GM23338 (cell line): ENCODE measurements around the gene CACNA2D2. TPM values are rescaled to one million over a fixed set of nuclear protein-coding genes. Genes with fewer than 3 reads are reported as not detected.
A peak's percentile ranks its signal among the peaks of the same experiment; 100 is the strongest.

ENCODE experiments used
- ATAC-seq: fragments of 200-7000 bp; cut with Tn5 transposase; 3 replicates; pipeline ENCODE4 v1.9.1; 2020
- DNase-seq: peaks from one replicate; pipeline ENCODE4 v3.0.0-alpha.2; 2015; ENCODE audit warnings: low spot score
- H2AFZ ChIP-seq: fragments of 200-600 bp; sonication (generic); 2 replicates; pipeline ENCODE4 v1.8.0; 2016; ENCODE audit warnings: antibody characterized with exemption, mild to moderate bottlenecking, moderate library complexity
- H3F3A ChIP-seq: fragments of 200-600 bp; sonication (generic); replicated peaks from 2 replicates; pipeline ENCODE4 v1.8.0; 2017; ENCODE audit warnings: antibody characterized with exemption, mixed run types, low read depth
- H3K27ac ChIP-seq: fragments of 200-600 bp; sonication (generic); 2 replicates; pipeline ENCODE4 v1.6.1; 2016; ENCODE audit warnings: low read depth
- H3K27me3 ChIP-seq: fragments of 200-600 bp; sonication (generic); 2 replicates; pipeline ENCODE4 v1.8.0; 2016; ENCODE audit warnings: mild to moderate bottlenecking, mixed run types, moderate library complexity; ENCODE audit not compliant: insufficient read depth
- H3K36me3 ChIP-seq: fragments of 200-600 bp; sonication (generic); 2 replicates; pipeline ENCODE4 v1.8.0; 2016; ENCODE audit warnings: mild to moderate bottlenecking; ENCODE audit not compliant: insufficient read depth
- H3K4me1 ChIP-seq: fragments of 200-600 bp; sonication (generic); 2 replicates; pipeline ENCODE4 v1.8.0; 2016; ENCODE audit warnings: mild to moderate bottlenecking, moderate library complexity; ENCODE audit not compliant: insufficient read depth
- H3K4me2 ChIP-seq: fragments of 200-600 bp; sonication (generic); 2 replicates; pipeline ENCODE4 v1.7.1; 2017; ENCODE audit warnings: mixed run types
- H3K4me3 ChIP-seq: fragments of 200-600 bp; sonication (generic); 2 replicates; pipeline ENCODE4 v1.6.1; 2016; ENCODE audit warnings: mixed run types
- H3K79me2 ChIP-seq: fragments of 200-600 bp; sonication (generic); replicated peaks from 2 replicates; pipeline ENCODE4 v1.8.0; 2017; ENCODE audit warnings: mild to moderate bottlenecking; ENCODE audit not compliant: insufficient read depth
- H3K9me2 ChIP-seq: fragments of 200-600 bp; sonication (generic); 2 replicates; pipeline ENCODE4 v1.8.0; 2017; ENCODE audit not compliant: insufficient read depth
- H4K20me1 ChIP-seq: fragments of 200-600 bp; sonication (generic); replicated peaks from 2 replicates; pipeline ENCODE4 v1.8.0; 2017; ENCODE audit warnings: mild to moderate bottlenecking; ENCODE audit not compliant: insufficient read depth
- H3K27ac Mint-ChIP-seq: 2 replicates; pipeline ENCODE4 v1.8.0; 2020; ENCODE audit warnings: inconsistent platforms, mild to moderate bottlenecking, moderate library complexity, mixed read lengths
- H3K27me3 Mint-ChIP-seq: 3 replicates; pipeline ENCODE4 v1.8.0; 2022; ENCODE audit warnings: low read depth, mild to moderate bottlenecking, moderate library complexity, mixed read lengths, inconsistent platforms; ENCODE audit not compliant: insufficient read depth, poor library complexity
- H3K36me3 Mint-ChIP-seq: 3 replicates; pipeline ENCODE4 v1.8.0; 2021; ENCODE audit warnings: low read depth, mild to moderate bottlenecking, inconsistent platforms, moderate library complexity, mixed read lengths
- H3K4me1 Mint-ChIP-seq: 3 replicates; pipeline ENCODE4 v1.8.0; 2020; ENCODE audit warnings: mild to moderate bottlenecking, inconsistent platforms, mixed read lengths
- H3K4me3 Mint-ChIP-seq: 3 replicates; pipeline ENCODE4 v1.8.0; 2021; ENCODE audit warnings: moderate library complexity, mild to moderate bottlenecking, inconsistent platforms, mixed read lengths
- H3K9me3 Mint-ChIP-seq: 3 replicates; pipeline ENCODE4 v1.8.0; 2020; ENCODE audit warnings: moderate library complexity, mild to moderate bottlenecking, inconsistent platforms, mixed read lengths
- POLR2AphosphoS5 ChIP-seq: IDR thresholded peaks from 2 replicates; pipeline ENCODE4 v1.6.1; 2016; ENCODE audit warnings: antibody characterized with exemption, low read depth
- STAT1 ChIP-seq: IDR thresholded peaks from one replicate; pipeline ENCODE4 v1.6.1; 2016; ENCODE audit warnings: antibody characterized with exemption; ENCODE audit not compliant: unreplicated experiment
- ZNF114 ChIP-seq: fragments of 250-450 bp; sonication (Bioruptor Pico); IDR thresholded peaks from 2 replicates; pipeline ENCODE4 v1.5.0; 2020; ENCODE audit warnings: mild to moderate bottlenecking, moderate library complexity
- polyA plus RNA-seq: library from polyadenylated mRNA; unstranded; fragments of >200 nt; fragmentation: Nextera tagmentation; extraction: Ambion mirVana; gene quantifications from 2 replicates; pipeline ENCODE4 v1.2.1, GENCODE V29; 2016
- total RNA-seq: library from RNA; depleted of rRNA; stranded (reverse); fragments of >200 nt; shearing (Covaris generic); gene quantifications from 2 replicates; pipeline ENCODE4 v1.2.3, GENCODE V29; 2014
- TF ChIP-seq, protein P1 (sequence below): fragments of 250-450 bp; sonication (Bioruptor Pico); IDR thresholded peaks from 2 replicates; pipeline ENCODE4 v1.5.0; 2020; ENCODE audit warnings: mild to moderate bottlenecking, moderate library complexity
- TF ChIP-seq, protein P2 (sequence below): IDR thresholded peaks from 2 replicates; pipeline ENCODE4 v1.6.1; 2016; ENCODE audit warnings: antibody characterized with exemption
- TF ChIP-seq, protein P3 (sequence below), 2 experiments: fragments of 200-600 bp in 1 of 2; sonication (generic) in 1 of 2; conservative IDR thresholded peaks; 2 replicates each; pipeline versions ENCODE4 v1.5.1 to v1.6.1; 2016 to 2017; ENCODE audit warnings: antibody characterized with exemption in 2 of 2, low read depth in 2 of 2, mild to moderate bottlenecking in 2 of 2, moderate library complexity in 1 of 2
- TF ChIP-seq, protein P4 (sequence below): IDR thresholded peaks from one replicate; pipeline ENCODE4 v1.6.1; 2018; ENCODE audit warnings: antibody characterized with exemption; ENCODE audit not compliant: unreplicated experiment

CACNA2D2 gene
- total and polyA plus RNA-seq, 2 experiments from 2014 or later = 4.7 to 11.4 TPM

DNA sequence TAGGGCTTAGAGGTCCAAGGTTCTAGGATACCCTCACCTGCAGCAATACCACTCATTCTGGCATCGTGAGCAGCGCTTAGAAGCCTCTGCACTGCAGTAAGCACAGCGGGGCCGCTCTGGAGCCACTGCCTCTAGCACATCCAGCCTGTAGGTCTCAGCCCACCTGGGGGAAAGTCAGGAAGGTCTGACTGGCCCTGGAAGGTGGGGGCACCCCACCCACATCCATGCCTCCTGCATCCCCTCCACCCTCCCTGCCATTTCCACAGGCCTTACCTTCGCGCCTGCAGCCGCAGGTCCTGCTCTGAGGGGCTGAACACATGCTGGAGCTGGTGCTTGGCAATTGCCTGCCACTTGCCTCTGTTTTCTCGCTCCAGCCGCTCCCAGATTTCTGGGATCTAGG lies 161.9 kb downstream of the CACNA2D2 start:
- H3K9me2 ChIP-seq = no peaks in the 10 kb centered on the region
- TF ChIP-seq, protein P1, sequence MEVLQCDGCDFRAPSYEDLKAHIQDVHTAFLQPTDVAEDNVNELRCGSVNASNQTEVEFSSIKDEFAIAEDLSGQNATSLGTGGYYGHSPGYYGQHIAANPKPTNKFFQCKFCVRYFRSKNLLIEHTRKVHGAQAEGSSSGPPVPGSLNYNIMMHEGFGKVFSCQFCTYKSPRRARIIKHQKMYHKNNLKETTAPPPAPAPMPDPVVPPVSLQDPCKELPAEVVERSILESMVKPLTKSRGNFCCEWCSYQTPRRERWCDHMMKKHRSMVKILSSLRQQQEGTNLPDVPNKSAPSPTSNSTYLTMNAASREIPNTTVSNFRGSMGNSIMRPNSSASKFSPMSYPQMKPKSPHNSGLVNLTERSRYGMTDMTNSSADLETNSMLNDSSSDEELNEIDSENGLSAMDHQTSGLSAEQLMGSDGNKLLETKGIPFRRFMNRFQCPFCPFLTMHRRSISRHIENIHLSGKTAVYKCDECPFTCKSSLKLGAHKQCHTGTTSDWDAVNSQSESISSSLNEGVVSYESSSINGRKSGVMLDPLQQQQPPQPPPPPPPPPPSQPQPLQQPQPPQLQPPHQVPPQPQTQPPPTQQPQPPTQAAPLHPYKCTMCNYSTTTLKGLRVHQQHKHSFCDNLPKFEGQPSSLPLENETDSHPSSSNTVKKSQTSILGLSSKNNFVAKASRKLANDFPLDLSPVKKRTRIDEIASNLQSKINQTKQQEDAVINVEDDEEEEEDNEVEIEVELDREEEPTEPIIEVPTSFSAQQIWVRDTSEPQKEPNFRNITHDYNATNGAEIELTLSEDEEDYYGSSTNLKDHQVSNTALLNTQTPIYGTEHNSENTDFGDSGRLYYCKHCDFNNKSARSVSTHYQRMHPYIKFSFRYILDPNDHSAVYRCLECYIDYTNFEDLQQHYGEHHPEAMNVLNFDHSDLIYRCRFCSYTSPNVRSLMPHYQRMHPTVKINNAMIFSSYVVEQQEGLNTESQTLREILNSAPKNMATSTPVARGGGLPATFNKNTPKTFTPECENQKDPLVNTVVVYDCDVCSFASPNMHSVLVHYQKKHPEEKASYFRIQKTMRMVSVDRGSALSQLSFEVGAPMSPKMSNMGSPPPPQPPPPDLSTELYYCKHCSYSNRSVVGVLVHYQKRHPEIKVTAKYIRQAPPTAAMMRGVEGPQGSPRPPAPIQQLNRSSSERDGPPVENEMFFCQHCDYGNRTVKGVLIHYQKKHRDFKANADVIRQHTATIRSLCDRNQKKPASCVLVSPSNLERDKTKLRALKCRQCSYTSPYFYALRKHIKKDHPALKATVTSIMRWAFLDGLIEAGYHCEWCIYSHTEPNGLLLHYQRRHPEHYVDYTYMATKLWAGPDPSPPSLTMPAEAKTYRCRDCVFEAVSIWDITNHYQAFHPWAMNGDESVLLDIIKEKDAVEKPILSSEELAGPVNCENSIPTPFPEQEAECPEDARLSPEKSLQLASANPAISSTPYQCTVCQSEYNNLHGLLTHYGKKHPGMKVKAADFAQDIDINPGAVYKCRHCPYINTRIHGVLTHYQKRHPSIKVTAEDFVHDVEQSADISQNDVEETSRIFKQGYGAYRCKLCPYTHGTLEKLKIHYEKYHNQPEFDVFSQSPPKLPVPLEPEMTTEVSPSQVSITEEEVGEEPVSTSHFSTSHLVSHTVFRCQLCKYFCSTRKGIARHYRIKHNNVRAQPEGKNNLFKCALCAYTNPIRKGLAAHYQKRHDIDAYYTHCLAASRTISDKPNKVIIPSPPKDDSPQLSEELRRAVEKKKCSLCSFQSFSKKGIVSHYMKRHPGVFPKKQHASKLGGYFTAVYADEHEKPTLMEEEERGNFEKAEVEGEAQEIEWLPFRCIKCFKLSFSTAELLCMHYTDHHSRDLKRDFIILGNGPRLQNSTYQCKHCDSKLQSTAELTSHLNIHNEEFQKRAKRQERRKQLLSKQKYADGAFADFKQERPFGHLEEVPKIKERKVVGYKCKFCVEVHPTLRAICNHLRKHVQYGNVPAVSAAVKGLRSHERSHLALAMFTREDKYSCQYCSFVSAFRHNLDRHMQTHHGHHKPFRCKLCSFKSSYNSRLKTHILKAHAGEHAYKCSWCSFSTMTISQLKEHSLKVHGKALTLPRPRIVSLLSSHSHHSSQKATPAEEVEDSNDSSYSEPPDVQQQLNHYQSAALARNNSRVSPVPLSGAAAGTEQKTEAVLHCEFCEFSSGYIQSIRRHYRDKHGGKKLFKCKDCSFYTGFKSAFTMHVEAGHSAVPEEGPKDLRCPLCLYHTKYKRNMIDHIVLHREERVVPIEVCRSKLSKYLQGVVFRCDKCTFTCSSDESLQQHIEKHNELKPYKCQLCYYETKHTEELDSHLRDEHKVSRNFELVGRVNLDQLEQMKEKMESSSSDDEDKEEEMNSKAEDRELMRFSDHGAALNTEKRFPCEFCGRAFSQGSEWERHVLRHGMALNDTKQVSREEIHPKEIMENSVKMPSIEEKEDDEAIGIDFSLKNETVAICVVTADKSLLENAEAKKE (CRISPR knock-in tag) = no peak
- TF ChIP-seq POLR2AphosphoS5 (no peak), ZNF114 (CRISPR knock-in tag) (no peak), STAT1 (no peak)
- TF ChIP-seq, protein P2, sequence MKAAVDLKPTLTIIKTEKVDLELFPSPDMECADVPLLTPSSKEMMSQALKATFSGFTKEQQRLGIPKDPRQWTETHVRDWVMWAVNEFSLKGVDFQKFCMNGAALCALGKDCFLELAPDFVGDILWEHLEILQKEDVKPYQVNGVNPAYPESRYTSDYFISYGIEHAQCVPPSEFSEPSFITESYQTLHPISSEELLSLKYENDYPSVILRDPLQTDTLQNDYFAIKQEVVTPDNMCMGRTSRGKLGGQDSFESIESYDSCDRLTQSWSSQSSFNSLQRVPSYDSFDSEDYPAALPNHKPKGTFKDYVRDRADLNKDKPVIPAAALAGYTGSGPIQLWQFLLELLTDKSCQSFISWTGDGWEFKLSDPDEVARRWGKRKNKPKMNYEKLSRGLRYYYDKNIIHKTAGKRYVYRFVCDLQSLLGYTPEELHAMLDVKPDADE = no peak
- TF ChIP-seq, protein P3, sequence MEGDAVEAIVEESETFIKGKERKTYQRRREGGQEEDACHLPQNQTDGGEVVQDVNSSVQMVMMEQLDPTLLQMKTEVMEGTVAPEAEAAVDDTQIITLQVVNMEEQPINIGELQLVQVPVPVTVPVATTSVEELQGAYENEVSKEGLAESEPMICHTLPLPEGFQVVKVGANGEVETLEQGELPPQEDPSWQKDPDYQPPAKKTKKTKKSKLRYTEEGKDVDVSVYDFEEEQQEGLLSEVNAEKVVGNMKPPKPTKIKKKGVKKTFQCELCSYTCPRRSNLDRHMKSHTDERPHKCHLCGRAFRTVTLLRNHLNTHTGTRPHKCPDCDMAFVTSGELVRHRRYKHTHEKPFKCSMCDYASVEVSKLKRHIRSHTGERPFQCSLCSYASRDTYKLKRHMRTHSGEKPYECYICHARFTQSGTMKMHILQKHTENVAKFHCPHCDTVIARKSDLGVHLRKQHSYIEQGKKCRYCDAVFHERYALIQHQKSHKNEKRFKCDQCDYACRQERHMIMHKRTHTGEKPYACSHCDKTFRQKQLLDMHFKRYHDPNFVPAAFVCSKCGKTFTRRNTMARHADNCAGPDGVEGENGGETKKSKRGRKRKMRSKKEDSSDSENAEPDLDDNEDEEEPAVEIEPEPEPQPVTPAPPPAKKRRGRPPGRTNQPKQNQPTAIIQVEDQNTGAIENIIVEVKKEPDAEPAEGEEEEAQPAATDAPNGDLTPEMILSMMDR (conservative IDR thresholded peaks at IDR 0.05; ENCODE audit: low read depth in 2 of 2) = no peak
- TF ChIP-seq, protein P4, sequence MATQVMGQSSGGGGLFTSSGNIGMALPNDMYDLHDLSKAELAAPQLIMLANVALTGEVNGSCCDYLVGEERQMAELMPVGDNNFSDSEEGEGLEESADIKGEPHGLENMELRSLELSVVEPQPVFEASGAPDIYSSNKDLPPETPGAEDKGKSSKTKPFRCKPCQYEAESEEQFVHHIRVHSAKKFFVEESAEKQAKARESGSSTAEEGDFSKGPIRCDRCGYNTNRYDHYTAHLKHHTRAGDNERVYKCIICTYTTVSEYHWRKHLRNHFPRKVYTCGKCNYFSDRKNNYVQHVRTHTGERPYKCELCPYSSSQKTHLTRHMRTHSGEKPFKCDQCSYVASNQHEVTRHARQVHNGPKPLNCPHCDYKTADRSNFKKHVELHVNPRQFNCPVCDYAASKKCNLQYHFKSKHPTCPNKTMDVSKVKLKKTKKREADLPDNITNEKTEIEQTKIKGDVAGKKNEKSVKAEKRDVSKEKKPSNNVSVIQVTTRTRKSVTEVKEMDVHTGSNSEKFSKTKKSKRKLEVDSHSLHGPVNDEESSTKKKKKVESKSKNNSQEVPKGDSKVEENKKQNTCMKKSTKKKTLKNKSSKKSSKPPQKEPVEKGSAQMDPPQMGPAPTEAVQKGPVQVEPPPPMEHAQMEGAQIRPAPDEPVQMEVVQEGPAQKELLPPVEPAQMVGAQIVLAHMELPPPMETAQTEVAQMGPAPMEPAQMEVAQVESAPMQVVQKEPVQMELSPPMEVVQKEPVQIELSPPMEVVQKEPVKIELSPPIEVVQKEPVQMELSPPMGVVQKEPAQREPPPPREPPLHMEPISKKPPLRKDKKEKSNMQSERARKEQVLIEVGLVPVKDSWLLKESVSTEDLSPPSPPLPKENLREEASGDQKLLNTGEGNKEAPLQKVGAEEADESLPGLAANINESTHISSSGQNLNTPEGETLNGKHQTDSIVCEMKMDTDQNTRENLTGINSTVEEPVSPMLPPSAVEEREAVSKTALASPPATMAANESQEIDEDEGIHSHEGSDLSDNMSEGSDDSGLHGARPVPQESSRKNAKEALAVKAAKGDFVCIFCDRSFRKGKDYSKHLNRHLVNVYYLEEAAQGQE = no peak
- no peaks in the 10 kb centered on the region for H3K36me3 ChIP-seq
- no peak overlapping the region for H3K27ac ChIP-seq
- H3K4me1 Mint-ChIP-seq = peaks cover 25% of the 10 kb centered on the region
- no peak for ATAC-seq
- no peak for DNase-seq
- H3K4me3 ChIP-seq = peak overlapping the region; percentile 65
- peaks cover 13% of the 10 kb centered on the region for H3K4me1 ChIP-seq
- peak overlapping the region; percentile 85; the same call in 1 of the 2 replicates for H2AFZ ChIP-seq
- H3K27me3 ChIP-seq = peaks cover 74% of the 10 kb centered on the region
- peak overlapping the region; percentile 90 for H3K4me2 ChIP-seq
- peaks cover 3% of the 10 kb centered on the region; the same call in 1 of the 2 replicates for H3K79me2 ChIP-seq
- H3F3A ChIP-seq = peaks cover 33% of the 10 kb centered on the region
- H3K27ac Mint-ChIP-seq = no peak overlapping the region
- peaks cover 81% of the 10 kb centered on the region for H3K27me3 Mint-ChIP-seq
- 0 out of 2 replicates have a peak, but pooled peaks cover under 1% of the 10 kb centered on the region for H4K20me1 ChIP-seq
- H3K36me3 Mint-ChIP-seq = no peaks in the 10 kb centered on the region; the same call in 2 of the 3 replicates
- peak overlapping the region; percentile 67; the same call in 2 of the 3 replicates for H3K4me3 Mint-ChIP-seq
- peaks cover 3% of the 10 kb centered on the region; the same call in 1 of the 3 replicates for H3K9me3 Mint-ChIP-seq
